Liver (tissue), 9 donors: ENCODE results near the gene DHH. TPM values are rescaled to one million over a fixed set of nuclear protein-coding genes. Genes with fewer than 3 reads are reported as not detected.
A peak's percentile ranks its signal among the peaks of the same experiment; 100 is the strongest.

Source experiments
- DNase-seq: peaks from one replicate; pipeline ENCODE4 v3.0.0-alpha.2; 2017; ENCODE audit warnings: low spot score
- H3K27ac ChIP-seq, 2 donors: one replicate each; pipeline ENCODE4 v1.7.0; 2013; ENCODE audit warnings: inconsistent platforms in 2 of 2, low read length in 2 of 2, control low read depth in 1 of 2, low read depth in 1 of 2, mild to moderate bottlenecking in 1 of 2
- H3K27me3 ChIP-seq, 4 donors: one replicate each; pipeline versions ENCODE4 v1.6.1 to v1.7.0; 2013; ENCODE audit warnings: low read length in 3 of 4, inconsistent platforms in 1 of 4, mild to moderate bottlenecking in 1 of 4, moderate library complexity in 1 of 4; ENCODE audit not compliant: control insufficient read depth in 4 of 4, insufficient read depth in 4 of 4
- H3K36me3 ChIP-seq, 4 donors: one replicate each; pipeline versions ENCODE4 v1.6.1 to v1.7.0; 2013; ENCODE audit warnings: low read length in 3 of 4, mild to moderate bottlenecking in 3 of 4, low read depth in 1 of 4, moderate library complexity in 1 of 4; ENCODE audit not compliant: control insufficient read depth in 4 of 4, insufficient read depth in 3 of 4
- H3K4me1 ChIP-seq, 4 donors: one replicate each; pipeline versions ENCODE4 v1.6.1 to v1.7.0; 2013; ENCODE audit warnings: low read length in 3 of 4, mild to moderate bottlenecking in 3 of 4, moderate library complexity in 1 of 4; ENCODE audit not compliant: control insufficient read depth in 4 of 4, insufficient read depth in 4 of 4
- H3K4me3 ChIP-seq, 3 donors: one replicate each; pipeline versions ENCODE4 v1.6.1 to v1.7.0; 2013; ENCODE audit warnings: low read length in 3 of 3, control low read depth in 1 of 3, low read depth in 1 of 3, mild to moderate bottlenecking in 1 of 3
- H3K9ac ChIP-seq, 2 donors: one replicate each; pipeline ENCODE4 v1.7.0; 2013; ENCODE audit warnings: low read length in 2 of 2, mild to moderate bottlenecking in 2 of 2, moderate library complexity in 2 of 2, control low read depth in 1 of 2, low read depth in 1 of 2
- H3K9me3 ChIP-seq, 4 donors: one replicate each; pipeline versions ENCODE4 v1.6.1 to v1.7.0; 2013; ENCODE audit warnings: low read length in 3 of 4; ENCODE audit not compliant: control insufficient read depth in 4 of 4
- ATF3 ChIP-seq: IDR thresholded peaks from 2 replicates; pipeline ENCODE4 v1.6.1; 2016; ENCODE audit warnings: antibody characterized with exemption
- CTCF ChIP-seq: fragments of 150-350 bp; IDR thresholded peaks from 2 replicates; pipeline ENCODE4 v1.5.1; 2017; ENCODE audit warnings: improper control_type of control experiment, low read depth, low read length; ENCODE audit not compliant: missing input control
- EGR1 ChIP-seq, 2 donors: IDR thresholded peaks; 2 replicates each; pipeline ENCODE4 v1.6.1; 2016 to 2018; ENCODE audit warnings: antibody characterized with exemption in 2 of 2, low read depth in 2 of 2
- FOXA1 ChIP-seq: IDR thresholded peaks from 2 replicates; pipeline ENCODE4 v1.6.1; 2016; ENCODE audit warnings: antibody characterized with exemption
- FOXA2 ChIP-seq: IDR thresholded peaks from 2 replicates; pipeline ENCODE4 v1.6.1; 2016; ENCODE audit warnings: antibody characterized with exemption
- GABPA ChIP-seq, 2 donors: IDR thresholded peaks in 1 of 2; conservative IDR thresholded peaks in 1 of 2; 2 replicates each; pipeline ENCODE4 v1.6.1; 2016; ENCODE audit warnings: antibody characterized with exemption in 2 of 2, mild to moderate bottlenecking in 1 of 2, moderate library complexity in 1 of 2
- HNF4A ChIP-seq, 2 donors: conservative IDR thresholded peaks; 2 replicates each; pipeline ENCODE4 v1.6.1; 2016; ENCODE audit warnings: antibody characterized with exemption in 2 of 2, mild to moderate bottlenecking in 2 of 2
- HNF4G ChIP-seq: IDR thresholded peaks from 2 replicates; pipeline ENCODE4 v1.6.1; 2016; ENCODE audit warnings: antibody characterized with exemption
- JUND ChIP-seq, 2 donors: IDR thresholded peaks; 2 replicates each; pipeline ENCODE4 v1.6.1; 2016; ENCODE audit warnings: antibody characterized with exemption in 2 of 2
- MAX ChIP-seq: IDR thresholded peaks from 2 replicates; pipeline ENCODE4 v1.6.1; 2016; ENCODE audit warnings: antibody characterized with exemption
- NR2F2 ChIP-seq: IDR thresholded peaks from 2 replicates; pipeline ENCODE4 v1.6.1; 2016; ENCODE audit warnings: antibody characterized with exemption
- RAD21 ChIP-seq, 2 donors: IDR thresholded peaks; 2 replicates each; pipeline ENCODE4 v1.6.1; 2016; ENCODE audit warnings: antibody characterized with exemption in 2 of 2, mild to moderate bottlenecking in 2 of 2
- REST ChIP-seq: IDR thresholded peaks from 2 replicates; pipeline ENCODE4 v1.6.1; 2016; ENCODE audit warnings: antibody characterized with exemption, mild to moderate bottlenecking
- SP1 ChIP-seq: IDR thresholded peaks from 2 replicates; pipeline ENCODE4 v1.6.1; 2018; ENCODE audit warnings: antibody characterized with exemption, mild to moderate bottlenecking
- TAF1 ChIP-seq: conservative IDR thresholded peaks from 2 replicates; pipeline ENCODE4 v1.6.1; 2016; ENCODE audit warnings: antibody characterized with exemption, mild to moderate bottlenecking
- YY1 ChIP-seq: IDR thresholded peaks from 2 replicates; pipeline ENCODE4 v1.6.1; 2016; ENCODE audit warnings: antibody characterized with exemption, mild to moderate bottlenecking
- ZBTB33 ChIP-seq: IDR thresholded peaks from 2 replicates; pipeline ENCODE4 v1.6.1; 2016; ENCODE audit warnings: antibody characterized with exemption
- WGBS: extraction: QIAGEN DNeasy Blood & Tissue Kit; methylation state at CpG from one replicate; pipeline ENCODE4 v1.1.7; 2013; 5-methylcytosine and 5-hydroxymethylcytosine counted together
- polyA plus RNA-seq, 2 donors: library from polyadenylated mRNA; stranded (reverse) in 1 of 2; unstranded in 1 of 2; fragments of 200-250 nt in 1 of 2; fragments of >200 nt in 1 of 2; fragmentation: Nextera tagmentation in 1 of 2; extraction: Ambion mirVana in 1 of 2; gene quantifications; one replicate each; pipeline versions ENCODE4 v1.2.1 to v1.2.3, GENCODE V29; 2013 to 2015
- total RNA-seq, 2 donors: library from RNA; depleted of rRNA; stranded (reverse); fragments of >200 nt; gene quantifications; one replicate each; pipeline ENCODE4 v1.2.3, GENCODE V29; 2014
- donor health status: healthy.
- donor health status: healthy.
- donor health status: healthy.
- donor health status: healthy.
- donor health status: healthy.

Gene DHH
- total and polyA plus RNA-seq, 4 donors: 0.08 to 0.09 (median 0.09) TPM; not detected in 1

GRCh38 chr12:49058366-49059044 lies 36.1 kb downstream of the DHH start:
- peaks cover 11 to 57% (median 50%) of the 10 kb centered on the region in 4 donors for H3K4me1 ChIP-seq
- H3K9me3 ChIP-seq: no peaks in the 10 kb centered on the region
- WGBS: 7% methylated on average over 5 of the region's 5 CpGs
- H3K27me3 ChIP-seq: no peaks in the 10 kb centered on the region
- peaks cover 2 to 11% (median 5%) of the 10 kb centered on the region in 4 donors for H3K36me3 ChIP-seq
- H3K9ac ChIP-seq: peak overlapping the region; percentile 58 to 84
- TF ChIP-seq ATF3 (no peak), RAD21 (IDR thresholded peaks at IDR 0.05) (no peak), EGR1 (IDR thresholded peaks at IDR 0.05; ENCODE audit: low read depth in 2 of 2) (no peak), HNF4A (conservative IDR thresholded peaks at IDR 0.05) (no peak), REST (no peak), NR2F2 (no peak), YY1 (no peak), SP1 (no peak), HNF4G (no peak), ZBTB33 (no peak)
- DNase-seq: no peak
- peak overlapping the region; percentile 95 for H3K27ac ChIP-seq
- peak overlapping the region; percentile 55 to 92 (median 91) for H3K4me3 ChIP-seq

- Histone ChIP-seq H3K9ac (peak overlapping the region; percentile 52 to 64), H3K9me3 (no peaks in the 10 kb centered on the region), H3K36me3 (peaks cover 4 to 17% (median 11%) of the 10 kb centered on the region in 4 donors), H3K27me3 (no peaks in the 10 kb centered on the region), H3K4me1 (peaks cover 11 to 57% (median 50%) of the 10 kb centered on the region in 4 donors), H3K4me3 (peak overlapping the region; percentile 30 to 92 (median 91)), H3K27ac (peak overlapping the region; percentile 2 to 14)
- WGBS: 29% methylated on average over 4 of the region's 4 CpGs
- no peak for DNase-seq
- TF ChIP-seq FOXA2: no peak
- TF ChIP-seq TAF1: no peak
- TF ChIP-seq JUND (IDR thresholded peaks at IDR 0.05): no peak
- no peak for TF ChIP-seq NR2F2
- no peak for TF ChIP-seq ATF3
- TF ChIP-seq MAX: no peak
- TF ChIP-seq EGR1 (IDR thresholded peaks at IDR 0.05; ENCODE audit: low read depth in 2 of 2): no peak
- no peak for TF ChIP-seq YY1
- TF ChIP-seq RAD21 (IDR thresholded peaks at IDR 0.05): no peak
- TF ChIP-seq CTCF: no peak
- no peak for TF ChIP-seq SP1
- TF ChIP-seq FOXA1: no peak
- TF ChIP-seq ZBTB33: no peak
- TF ChIP-seq GABPA (IDR thresholded peaks at IDR 0.05 in 1 of 2, conservative IDR thresholded peaks at IDR 0.05 in 1 of 2): no peak
These were observed 36.7 kb downstream of the DHH start for GRCh38 chr12:49057888-49058287.
